Measurements from ENCODE around the gene EMID1.

The EMID1 gene

DNA sequence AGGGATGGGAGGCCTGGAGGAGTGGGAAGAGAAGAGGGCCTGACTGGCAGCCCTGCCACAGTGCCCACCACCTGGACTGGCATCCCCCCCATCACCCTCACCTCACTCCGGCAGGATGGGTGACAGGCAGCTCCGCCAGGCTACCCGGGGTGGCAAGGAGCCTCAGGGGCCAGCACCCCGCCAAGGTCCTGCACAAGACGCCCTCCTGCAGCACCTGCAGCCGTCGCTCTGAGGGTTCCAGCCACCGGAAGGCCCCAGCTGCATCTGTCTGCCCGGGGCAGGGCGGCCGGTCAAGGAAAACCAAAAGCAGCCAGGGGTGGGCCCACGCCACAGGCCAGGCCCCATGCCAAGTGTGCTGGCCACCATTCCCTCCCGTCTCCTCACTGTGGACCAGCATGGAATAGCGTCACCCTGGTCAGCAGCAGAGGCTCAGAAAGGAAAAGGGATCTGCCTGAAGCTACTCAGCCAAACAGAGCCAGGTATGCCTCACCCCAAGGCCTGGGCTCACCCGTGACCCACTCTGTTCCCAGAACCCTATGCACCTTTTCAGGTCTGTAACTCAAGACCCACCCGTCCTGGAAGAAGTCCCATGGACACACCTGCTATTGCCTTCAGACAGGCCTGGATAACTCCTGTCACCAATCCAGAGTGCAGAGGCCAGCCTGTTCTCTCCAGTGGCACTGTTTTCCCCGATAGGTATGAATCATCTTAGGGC lies 55.1 kb downstream of the EMID1 start:
- no peak for DNase-seq (ENCODE audit: low read depth)

DNA sequence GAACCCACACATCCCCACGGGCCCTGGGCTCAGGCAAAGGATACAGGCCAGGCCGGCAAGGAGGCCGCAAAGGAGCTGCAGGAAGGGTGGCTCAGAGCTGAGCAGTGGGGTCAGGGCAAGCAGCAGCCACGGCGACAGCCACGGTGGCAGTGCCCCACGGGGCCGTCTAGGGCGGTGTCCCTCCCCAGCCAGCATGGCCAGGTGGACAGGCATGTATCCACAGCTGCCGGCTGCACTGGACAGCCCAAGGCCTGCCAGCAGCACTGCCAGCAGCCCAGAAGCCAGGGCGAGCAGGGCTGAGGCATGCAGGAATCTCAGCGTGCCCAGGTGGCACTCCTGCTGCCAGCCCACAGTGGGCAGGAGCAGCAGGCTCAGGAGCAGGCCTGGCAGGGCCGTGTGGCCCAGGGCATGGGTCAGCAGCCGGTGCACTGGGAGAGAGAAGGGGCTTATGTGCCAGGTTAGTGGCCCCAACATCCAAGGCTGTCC lies 58.1 kb downstream of the EMID1 start:
- DNase-seq (ENCODE audit: low read depth): no peak

DNA sequence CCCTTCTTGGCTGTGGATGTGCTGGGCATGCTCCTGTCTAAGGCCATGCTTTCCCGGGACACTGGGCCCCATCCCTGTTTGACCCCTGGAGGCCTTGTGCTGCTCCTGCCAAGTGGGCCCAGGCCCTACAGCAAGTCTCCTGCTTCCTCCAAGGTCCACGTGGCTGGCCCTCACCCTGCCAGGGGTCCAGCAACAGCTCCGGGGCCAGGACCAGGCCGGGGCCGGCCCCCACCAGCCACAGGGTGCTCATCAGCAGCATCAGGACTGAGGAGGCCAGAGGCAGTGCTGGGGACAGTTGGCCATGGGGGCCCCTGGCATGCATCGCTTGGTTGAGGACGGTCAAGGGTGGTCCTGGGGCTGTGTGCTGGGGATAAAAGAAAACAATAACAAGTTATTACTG lies 59.6 kb downstream of the EMID1 start:
- no peak for DNase-seq (ENCODE audit: low read depth)

DNA sequence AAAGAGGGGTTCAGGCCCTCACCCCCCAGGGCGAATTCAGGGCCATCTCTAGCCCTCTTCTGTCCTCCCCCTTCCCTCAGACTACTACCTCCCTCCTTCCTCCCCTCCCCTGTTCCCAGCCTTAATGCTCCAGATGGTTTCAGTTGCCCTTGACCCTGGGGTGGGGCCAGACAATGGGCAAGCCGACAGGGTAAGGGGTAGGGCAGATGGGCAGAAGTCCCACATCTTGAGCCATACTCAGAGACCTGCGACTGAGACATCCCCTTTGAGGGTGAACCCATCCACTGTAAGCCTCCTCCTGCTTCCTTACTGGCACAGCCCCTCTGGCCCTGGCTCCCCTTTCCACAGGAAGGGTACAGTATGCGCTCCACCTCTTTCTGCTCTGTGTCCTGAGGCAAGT lies 60.2 kb downstream of the EMID1 start:
- DNase-seq (ENCODE audit: low read depth): no peak

DNA sequence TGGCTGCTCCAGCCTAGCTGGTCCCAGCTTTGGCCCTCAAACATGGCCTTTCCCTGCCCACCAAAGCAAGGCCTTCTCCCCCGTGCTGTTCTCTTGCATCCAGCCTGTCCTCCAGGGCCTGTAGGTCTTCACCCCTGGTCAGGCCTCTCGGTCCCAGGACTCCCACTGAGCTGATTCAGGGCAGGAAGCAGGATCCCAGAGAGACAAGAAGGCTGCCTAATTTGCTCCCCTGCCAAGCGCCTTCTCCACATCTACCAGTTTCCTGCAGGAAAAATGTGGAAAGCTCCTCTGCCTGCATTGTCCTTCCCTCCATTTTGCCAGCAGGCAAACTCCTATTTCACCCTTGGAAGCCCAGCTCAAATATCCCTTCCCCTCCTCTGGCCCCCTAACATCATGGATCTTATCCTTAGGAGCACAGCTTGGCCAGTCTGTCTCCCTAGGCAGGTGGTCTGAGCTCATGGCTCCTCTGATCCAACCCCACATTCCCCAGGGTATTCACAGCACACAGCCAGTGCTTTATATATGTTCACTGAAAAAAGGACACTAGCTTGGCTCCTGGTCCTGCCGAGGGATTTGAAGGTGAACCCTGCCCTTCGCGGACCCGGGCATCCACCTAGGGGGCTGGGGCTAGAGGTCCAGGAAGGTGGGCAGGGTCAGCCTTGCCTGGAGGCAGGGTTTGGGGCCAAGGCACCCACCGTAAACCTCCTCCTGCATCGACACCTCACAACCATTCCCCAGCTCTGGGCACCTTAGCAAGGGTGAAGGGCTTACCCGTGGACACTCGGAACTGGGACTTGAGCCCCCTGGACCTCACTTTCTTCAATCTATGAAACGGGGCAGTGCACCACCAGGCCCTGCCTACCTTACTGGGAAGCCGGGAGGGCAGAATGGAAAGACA lies 61.1 kb downstream of the EMID1 start:
- no peak for DNase-seq (ENCODE audit: low read depth)

DNA sequence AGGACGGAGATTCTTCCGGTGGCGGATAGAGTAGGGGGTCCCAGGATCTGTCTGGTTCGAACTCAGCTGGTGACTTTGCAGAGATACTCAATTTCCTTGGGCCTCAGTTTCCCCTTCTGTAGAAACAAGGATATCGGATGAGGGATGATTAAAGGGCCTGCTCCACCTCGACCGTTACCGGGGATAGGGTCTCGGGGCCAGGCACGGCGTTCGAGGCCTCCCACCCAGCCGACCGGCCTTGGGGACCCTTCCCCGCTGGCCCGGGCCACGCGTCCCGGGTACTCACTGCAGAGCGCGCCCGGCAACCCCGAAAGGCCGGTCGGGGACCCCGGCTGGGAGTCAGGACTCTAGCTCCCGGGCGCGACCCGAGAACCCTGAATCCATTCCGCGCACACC lies 61.8 kb downstream of the EMID1 start:
- no peak for DNase-seq (ENCODE audit: low read depth)

DNA sequence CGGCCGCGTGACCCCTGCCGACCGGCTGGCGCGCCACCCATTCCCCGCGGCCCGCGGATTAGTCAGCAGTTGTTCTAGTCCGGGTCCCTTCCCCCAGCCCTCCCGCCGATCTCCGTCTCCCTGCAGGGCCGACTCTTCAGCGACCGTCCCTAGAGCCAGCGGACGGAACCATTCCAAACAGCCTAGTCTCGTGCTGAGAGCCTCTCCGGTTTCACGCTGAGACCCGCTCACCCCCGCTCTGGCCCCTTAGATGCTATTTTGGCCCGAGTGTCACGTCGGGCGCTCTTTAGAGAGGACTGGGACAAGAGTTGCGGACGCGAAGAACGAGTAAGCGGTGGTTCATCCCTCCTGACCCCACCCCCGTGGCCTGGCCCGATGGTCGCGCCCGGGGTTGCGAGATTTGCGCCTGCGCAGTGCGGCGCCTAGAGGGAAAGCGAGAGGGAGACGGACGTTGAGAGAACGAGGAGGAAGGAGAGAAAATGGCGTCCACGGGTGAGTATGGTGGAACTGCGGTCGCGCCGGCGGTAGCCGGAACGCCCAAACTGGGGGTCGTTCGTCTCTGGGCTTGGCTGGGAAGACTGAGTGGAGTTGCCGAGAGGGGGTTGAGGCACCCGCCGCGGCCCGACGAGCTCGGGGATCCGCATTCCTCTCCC lies 62.3 kb downstream of the EMID1 start, which contains the start of the genes EWSR1 and RHBDD3:
Gene EWSR1, plus strand, starts transcription at position 411 of the 653 bp plus-strand sequence. Its CDS starts 69 bp downstream, at position 480.
Gene RHBDD3, minus strand, starts transcription at position 124 of the 653 bp plus-strand sequence. CDS start 2,355 bp downstream, outside the sequence.
- DNase-seq (ENCODE audit: low read depth): peak; percentile 94

DNA sequence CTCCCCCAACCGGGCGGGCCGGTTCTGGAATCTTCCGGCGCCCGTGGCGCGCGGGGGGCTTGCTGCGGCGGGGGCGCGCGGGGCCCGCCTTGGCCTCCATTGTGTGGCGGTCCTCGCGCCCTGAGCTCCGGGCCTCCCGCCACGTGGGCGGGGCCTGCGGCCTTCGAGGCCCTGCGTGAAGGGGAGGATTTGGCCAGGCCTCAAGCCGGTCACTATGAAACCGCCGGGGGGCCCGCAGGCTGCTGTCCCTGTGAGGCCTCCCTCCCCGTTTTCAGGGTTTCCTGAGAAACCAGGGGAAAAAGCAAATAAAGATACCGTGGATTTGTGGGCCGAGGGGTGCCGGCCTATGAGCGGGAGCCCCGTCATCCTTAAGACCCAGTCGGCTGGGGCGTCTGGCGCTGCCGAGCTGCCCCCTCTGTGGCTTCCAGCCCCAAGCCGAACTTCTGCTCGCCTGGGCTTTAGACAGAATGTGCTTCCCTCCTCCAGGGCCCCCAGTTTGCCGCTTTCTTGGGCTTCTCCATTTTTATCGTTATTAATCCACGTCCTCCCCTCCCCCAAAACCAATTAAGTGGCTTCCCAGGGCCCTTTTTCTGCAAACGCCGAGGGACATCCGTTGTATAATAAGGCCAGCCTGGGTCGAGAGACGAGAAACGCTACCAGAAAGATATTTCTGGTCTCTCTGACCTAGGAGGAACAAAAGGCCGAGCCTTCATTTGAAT lies 63.0 kb downstream of the EMID1 start:
- peak; percentile 49 for DNase-seq (ENCODE audit: low read depth)

DNA sequence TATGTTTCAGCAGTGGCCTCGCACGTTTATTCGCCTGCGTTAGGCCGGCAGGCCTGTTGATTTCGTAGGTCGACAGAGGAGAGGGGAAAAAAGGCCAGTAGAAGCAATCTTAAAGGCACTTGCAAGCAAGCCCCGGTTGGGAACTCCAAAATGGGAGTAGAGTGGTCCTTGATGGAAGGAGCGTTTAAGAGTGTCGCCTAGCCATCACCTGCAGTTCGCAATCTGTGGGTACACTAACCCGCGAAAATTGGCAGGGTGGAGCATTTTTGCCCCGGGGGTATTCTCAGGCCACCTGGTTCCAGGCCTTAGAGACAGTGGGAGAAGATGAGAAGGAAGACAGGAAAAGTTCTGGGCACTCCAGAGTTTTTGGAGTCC lies 63.5 kb downstream of the EMID1 start:
- no peak for DNase-seq (ENCODE audit: low read depth)

DNA sequence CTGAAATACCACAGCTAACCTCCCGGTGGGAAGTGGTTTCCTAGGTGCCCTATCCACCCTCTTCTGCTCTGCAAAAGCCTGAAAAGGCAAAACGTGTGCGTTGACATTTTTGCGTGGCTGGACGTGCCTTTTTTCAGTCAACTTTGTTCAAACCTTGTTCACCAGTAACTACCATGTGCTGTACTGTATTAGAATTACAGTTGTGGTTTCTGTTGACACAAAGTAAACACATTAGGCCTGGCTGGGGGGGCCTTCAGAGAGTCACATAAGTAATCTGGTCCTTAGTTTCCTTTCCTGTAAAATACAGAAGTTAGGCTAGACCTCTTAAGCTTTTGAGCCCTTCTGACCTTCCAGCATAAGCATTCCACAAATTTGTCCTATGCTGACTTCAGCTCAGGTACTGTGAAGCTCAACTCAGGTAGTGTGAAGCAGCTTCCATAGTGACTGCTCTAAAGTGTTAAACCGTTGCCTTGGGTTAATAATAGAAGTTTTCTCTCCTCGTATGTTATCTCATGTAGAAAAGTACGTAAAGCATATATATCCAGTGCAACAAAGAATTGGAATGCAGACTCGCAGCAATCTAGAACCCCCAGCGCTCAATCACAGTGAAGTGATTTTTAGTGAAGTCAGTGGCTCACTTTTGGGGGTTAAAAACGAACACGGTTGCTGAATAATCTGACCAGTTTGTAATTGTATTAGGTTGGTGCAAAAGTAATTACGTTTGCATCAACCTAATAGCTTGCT lies 64.2 kb downstream of the EMID1 start:
- DNase-seq (ENCODE audit: low read depth): no peak

DNA sequence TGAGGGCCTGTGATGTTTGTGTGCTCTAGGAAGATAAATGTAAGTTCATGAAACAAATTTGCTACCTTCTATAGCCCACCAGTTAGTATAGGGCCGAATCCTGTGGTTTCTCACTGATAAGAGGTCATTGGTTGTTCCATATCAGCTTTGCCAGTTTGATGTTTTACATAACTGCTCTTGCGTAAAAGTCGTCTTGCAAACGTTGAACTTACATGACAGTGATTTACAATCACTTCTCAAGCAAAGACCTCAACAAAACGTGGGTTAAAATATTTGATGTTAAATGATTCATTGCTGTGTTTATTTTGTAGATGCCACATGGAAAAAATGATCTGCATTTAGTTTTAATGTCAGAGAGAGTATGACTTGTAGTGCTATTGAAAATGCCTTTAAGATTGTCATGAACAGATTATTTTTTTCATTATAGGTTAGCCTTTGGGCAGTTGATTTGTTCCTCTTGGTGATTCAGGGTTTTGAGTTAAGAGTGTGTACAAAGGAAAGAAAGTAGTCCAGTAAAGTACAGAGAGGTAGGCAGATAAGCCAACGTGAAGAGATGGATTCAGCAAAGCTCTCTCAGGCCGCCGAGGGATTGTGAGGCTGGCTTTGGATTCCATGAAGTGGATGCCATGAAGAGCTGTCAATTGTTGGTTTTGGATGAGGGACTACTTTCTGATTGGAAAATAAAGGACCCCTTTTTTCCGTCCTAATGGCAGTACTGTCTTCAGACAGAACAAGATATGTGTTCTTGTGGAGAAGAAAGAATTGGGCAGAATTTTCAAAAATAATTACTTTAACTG lies 65.0 kb downstream of the EMID1 start:
- DNase-seq (ENCODE audit: low read depth): no peak

DNA sequence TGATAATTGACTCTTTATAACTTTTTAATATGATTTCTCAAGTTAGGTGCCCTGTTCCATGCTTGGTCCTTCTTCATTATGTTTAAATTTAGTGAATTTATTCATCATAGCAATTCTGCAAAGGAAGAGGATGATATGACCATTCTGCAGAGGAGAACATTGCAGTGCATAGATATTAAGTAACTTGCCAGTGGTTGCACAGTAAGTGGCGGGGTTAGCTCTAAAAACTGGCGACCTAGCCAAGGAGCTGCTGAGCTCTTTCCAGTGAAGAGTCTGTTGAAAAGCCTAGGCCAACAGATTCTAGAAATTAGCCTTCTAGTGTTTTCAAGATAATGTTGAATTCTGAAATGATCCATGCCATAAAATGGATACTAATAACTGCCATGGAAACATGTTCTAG lies 66.9 kb downstream of the EMID1 start:
- DNase-seq (ENCODE audit: low read depth): no peak

DNA sequence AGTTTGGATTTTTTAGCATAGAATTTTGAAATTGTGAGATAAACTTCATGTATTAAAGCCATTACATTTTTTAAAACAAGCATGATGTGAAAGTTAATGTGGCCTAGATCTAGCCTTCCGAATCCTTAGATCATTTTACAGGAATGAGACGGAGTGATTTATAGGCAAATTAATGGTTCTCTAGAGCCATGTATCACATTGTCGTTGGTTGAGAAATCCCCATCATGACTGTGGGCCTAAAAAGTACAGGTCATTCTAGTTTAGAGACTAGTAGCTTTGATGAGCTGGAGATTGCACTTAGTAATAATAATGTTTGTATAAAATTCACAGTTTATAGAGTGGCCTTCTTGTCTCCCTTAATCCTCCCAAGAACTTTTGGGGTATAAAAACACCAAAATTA lies 69.5 kb downstream of the EMID1 start:
- DNase-seq (ENCODE audit: low read depth): no peak

DNA sequence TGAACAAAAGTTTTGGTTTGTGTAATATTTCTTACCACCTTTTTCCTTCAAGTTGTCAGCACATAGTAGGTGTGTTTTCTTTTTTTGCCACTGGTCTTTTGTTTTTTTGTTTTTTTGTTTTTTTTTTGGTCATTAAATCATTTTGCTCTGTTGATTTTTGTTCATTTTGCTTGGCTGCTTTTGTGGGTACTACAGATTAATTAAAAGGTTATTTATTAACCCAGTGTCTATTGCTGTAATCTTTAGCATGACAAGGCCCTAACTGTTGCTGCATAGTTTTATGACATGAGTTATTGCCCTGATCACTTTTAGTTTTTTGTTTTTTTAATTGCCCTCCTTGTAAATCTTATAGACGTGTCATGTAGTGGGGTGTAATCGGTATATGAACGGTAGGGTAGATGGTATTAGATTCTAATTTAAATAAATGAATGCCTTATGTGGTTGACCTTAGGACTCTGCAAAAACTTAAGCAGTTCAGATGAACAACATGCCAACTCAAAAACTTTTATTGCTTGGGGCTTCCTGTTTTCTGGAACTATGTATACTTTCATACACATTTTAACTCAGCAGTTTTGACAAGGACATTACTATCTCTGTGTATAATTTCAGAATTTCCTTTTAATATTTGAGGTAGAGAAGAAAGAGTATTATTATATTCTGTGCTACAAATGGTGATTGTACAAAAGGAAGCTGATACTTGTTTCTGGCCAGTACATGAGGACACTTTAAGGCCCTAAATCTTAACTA lies 70.3 kb downstream of the EMID1 start:
- DNase-seq (ENCODE audit: low read depth): no peak

DNA sequence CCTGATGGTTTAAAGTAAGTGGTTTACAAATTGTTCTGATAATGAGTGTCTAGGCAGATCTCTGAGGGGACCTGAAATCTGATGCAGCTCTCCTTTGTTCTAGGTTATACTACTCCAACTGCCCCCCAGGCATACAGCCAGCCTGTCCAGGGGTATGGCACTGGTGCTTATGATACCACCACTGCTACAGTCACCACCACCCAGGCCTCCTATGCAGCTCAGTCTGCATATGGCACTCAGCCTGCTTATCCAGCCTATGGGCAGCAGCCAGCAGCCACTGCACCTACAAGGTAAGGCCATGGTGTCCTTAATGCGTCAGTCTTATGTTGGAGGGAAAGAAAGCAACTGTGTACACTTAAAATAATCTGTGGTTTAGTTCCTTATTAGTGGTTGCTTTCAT lies 72.2 kb downstream of the EMID1 start:
- no peak for DNase-seq (ENCODE audit: low read depth)

DNA sequence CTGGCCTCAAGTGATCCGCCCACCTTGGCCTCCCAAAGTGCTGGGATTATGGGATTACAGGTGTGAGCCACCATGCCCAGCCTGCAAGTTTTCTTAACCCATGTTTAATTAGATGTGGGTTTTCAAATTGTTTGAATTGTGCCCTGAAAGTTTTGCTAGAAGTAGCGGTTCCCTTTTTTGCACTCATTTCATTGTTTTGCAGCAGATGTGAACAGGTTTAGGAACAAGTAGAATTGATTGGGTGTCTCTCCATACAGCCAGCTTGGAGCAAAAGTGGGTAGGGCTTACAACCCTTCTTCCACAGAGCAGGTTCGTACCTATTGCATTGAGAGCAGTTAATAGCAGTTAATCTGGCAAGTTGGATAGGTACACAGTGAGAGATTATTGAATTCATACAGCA lies 78.5 kb downstream of the EMID1 start:
- DNase-seq (ENCODE audit: low read depth): no peak

DNA sequence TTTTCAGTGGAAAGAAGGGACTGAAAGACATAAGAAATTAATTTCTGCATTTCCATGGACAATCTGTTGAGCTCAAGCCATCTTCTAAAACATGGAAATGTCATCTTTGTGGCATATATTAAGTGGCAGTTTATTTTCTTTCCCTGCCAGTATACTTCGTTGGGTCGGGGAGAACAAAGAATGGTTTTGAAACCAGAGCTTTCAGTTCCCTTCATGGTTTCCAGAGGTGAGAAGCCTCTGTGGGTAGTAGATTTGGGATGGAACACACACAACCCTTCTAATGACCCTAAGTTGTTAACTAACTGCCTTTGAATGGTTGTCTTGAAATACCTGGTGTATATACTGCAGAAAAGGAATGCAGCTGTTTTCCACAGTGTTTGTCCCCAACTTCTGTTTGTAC lies 83.1 kb downstream of the EMID1 start:
- DNase-seq (ENCODE audit: low read depth): no peak

DNA sequence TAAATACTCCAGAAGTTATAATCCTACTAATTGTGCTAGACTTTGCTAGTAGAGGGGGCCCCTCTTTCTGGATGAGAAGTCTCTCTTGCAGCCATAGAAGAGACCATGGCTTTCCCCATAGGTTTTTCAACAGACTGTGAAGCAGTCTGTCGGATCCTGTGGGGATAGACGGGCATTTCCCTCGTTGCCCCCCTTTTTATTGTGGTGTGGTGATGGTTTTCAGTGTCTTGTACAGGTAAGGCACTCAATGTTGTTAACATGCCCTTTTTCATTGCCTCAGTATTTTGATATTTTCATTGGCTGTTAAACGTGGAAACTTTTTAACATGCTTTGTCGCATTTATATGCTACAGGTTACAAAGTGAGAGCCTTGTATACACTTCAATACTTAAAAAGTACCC lies 84.4 kb downstream of the EMID1 start:
- DNase-seq (ENCODE audit: low read depth): no peak

DNA sequence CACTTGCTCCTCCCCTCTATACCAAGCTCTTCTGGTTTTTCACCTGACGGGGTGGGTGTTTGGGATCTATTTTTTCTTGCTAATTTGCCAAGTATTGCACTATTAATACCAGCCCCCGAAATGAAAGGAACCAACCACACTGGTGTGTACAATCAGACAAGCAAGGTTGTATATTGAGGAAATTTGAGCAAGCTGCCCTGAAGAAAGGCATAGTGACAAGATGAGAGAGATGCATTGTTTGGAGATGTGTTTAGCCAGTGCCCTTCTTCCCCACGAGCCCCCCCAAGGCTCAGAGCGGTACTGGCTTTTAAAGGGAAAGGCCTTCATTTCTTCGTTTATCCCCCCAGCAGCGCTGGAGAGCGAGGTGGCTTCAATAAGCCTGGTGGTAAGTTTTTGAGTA lies 85.5 kb downstream of the EMID1 start:
- no peak for DNase-seq (ENCODE audit: low read depth)

DNA sequence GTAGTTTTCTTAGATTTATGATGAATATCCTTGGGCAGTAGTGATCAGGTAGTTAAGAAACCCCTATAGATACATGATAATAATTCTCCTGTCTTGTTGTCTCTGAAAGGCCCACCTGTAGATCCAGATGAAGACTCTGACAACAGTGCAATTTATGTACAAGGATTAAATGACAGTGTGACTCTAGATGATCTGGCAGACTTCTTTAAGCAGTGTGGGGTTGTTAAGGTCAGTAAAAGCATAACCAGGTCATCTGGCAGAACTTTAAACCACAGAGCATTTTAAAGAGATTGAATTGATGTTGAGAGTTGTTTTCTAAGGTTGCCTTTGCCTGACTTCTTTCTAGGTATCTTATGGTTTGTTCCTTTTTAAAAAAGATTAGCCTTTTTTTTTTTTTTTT lies 86.7 kb downstream of the EMID1 start:
- no peak for DNase-seq (ENCODE audit: low read depth)
